ENCODE measurements around the gene ACBD6.
"Not testable (repeated sequence)": the region's sequence is repeated elsewhere in the genome, so short reads cannot be mapped to it uniquely, and the experiment has no call there.

Gene ACBD6

GRCh38 chr1:180488661-180489060, 13.7 kb downstream of the ACBD6 start:
- DNase-seq (ENCODE audit: low spot score): no peak

DNA sequence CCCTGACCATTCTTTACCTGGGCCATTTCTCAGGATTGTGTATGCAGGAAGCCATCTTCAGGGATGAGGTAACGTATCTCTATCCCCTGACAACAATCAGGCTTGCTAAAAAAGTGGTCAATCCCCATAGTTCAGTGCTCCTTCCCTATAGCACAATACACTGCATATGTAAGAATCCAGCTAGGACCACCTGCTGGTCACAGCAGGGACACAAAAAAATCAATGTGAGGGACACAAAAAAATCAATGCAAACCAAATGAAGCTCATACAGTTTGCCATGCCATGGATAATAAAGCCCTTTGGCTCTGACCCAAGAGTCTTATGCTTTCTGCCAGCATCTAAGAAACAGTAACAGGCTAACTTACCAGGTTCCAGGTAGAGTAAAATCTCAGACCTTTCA, 16.3 kb downstream of the ACBD6 start:
- DNase-seq (ENCODE audit: low spot score): no peak

- no peak for DNase-seq (ENCODE audit: low spot score)
These were observed 17.9 kb downstream of the ACBD6 start for GRCh38 chr1:180484490-180484889.

DNA sequence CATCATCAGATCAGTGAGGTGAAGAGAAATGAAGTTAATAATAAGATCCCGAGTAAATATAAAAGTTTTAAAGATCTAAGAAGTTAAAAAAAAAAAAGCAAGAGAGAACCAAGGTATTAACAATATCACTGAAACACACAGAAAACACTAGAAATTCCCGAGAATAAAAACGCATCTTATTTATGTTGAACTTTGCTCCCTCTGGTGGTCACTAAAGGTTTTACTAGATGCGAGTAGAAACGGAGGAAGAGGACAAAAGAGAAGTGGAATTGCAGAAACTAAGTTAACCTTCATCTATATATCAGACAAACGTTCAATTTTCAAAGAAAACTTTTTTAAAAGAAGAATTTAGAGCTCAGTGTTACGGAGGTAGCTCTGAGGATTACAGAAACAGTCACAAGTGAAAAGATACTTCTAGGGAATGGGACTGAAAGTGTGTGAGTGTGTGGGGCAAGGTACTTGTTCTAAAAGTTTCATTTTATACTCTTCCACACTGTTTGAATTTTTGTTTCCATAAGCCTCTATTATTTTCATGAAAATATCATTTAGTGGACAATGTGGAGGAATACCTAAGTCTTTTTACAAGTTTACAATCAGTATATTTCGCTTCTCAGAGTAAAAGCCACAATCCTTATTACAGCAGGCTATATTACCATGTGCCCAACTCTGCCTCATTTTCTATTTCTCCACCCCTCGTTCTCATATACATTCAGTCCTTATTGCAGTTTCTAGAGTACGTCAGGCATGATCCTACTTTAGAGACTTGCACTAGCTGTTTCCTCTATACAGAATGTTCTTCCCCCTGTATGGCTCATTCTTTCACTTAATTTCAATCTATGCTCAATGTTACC, 19.7 kb downstream of the ACBD6 start:
- peak; percentile 77 for DNase-seq (ENCODE audit: low spot score)

DNA sequence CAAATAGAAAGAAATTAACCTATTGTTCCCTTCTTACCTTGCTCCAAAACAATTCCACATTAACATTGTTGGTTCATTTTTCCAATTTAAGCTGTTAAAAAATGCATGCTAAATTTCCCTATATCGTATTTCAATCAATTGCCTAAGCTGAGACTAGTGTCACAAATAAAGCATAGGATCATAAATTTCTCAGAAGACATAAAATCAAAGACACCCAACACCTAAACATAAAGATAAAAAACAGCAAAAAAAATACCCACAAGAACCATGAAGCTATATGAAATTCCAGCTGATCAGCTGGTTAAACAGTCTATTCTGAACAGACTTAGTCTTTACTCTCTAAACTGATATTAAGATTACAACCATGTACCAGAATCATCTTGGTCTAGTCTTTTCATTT, 32.3 kb downstream of the ACBD6 start:
- no peak for DNase-seq (ENCODE audit: low spot score)

DNA sequence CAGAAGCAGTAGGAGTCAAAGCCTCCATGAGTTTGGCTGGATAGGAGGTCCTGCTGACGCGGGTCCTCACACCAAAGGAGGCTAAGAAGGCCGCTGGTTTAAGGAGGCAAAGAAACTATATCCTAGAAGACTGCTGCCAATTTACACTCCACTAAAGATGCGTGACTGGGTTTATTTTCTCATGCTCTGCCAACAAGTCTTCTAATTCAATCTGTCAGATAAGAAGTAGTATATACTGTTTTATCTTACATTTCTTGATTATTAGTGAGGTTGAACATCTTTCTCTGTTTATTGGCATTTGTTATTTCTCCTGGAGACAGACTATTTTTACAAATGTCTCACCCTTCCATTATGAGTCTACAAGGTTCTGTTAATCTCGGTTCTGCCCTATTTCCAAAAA, 34.1 kb downstream of the ACBD6 start:
- no peak for DNase-seq (ENCODE audit: low spot score)

DNA sequence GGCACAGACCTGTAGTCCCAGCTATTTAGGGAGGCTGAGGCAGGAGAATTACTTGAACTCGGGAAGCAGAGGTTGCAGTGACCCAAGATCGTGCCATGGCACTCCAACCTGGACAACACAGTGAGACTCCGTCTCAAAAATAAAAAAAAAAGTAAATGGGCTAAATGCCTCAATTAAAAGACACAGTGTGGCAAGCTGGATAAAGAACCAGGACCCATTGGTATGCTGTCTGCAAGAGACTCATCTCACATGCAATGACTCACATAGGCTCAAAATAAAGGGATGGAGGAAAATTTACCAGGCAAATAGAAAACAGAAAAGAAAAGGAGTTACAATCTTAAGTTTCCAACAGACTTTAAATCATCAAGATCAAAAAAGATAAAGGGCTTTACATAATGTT, 40.3 kb downstream of the ACBD6 start:
- no peak for DNase-seq (ENCODE audit: low spot score)

GRCh38 chr1:180461682-180462081, 40.7 kb downstream of the ACBD6 start:
- DNase-seq (ENCODE audit: low spot score): not testable (repeated sequence)

DNA sequence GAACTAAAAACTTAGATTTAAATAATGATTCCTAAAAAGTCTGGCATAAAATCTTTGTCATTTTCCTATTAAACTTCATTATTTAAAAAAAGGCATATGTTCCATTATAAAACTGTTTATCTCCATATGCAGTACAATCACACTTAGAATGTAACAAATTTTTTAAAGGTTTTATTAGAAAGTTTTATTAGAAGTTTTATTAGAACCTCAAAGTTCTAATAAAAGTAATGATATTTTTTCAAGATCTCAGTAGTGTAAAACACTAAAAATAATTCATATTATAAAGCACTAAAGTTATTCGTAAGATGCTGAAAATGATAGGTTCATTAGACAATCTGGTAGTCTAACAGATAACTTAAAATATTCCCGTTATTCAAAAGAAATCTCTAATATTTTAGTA, 43.6 kb downstream of the ACBD6 start:
- no peak for DNase-seq (ENCODE audit: low spot score)

GRCh38 chr1:180456191-180456590, 46.2 kb downstream of the ACBD6 start:
- no peak for DNase-seq (ENCODE audit: low spot score)

DNA sequence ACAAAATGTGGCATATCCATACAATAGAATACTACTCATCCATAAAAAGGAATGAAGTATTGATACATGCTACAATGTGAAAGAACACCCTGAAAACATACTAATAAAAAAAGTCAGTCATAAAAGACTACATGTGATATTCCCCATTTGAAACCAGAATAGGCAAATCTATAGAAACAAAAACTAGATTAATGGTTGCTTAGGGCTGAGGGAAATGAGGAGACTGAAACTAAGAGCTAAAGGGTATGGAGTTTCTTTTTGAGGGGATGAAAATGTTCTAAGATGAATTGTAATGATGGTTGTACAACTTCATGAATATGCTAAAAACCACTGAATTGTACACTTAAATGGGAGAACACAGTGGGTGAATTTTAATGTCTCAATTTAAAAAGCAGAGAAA, 50.9 kb downstream of the ACBD6 start:
- no peak for DNase-seq (ENCODE audit: low spot score)

- no peak for DNase-seq (ENCODE audit: low spot score)
These were observed 57.9 kb downstream of the ACBD6 start for GRCh38 chr1:180444522-180444921.

GRCh38 chr1:180440335-180440734, 62.0 kb downstream of the ACBD6 start:
- DNase-seq (ENCODE audit: low spot score): no peak

DNA sequence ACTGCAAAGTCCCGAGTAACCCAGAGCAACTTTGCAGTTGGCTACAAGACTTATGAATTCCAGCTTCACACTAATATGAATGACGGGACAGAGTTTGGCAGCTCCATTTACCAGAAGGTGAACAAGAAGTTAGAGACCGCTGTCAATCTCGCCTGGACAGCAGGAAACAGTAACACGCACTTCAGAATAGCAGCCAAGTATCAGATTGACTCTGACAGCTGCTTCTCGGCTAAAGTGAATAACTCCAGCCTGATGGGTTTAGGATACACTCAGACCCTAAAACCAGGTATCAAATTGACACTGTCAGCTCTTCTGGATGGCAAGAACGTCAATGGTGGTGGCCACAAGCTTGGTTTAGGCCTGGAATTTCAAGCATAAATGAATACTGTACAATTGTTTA, 66.8 kb downstream of the ACBD6 start:
- DNase-seq (ENCODE audit: low spot score): no peak

DNA sequence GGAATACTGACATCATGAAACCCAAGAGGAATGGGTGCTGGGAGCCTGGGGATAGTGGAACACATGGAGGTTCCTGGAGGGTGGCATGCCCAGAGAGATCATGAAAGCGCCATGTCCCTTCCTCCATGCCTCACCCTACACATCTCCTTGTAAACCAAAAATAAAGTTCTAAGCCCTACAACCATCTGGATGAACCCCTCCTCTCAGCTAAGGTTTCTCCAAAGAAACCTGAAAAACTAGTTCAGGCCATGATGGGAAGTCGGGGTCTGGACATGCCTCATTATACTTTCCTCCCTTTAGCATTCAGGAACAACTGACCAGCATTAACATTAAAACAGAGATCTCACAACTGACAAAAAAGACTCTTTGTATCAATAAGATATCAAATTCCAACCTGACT, 68.5 kb downstream of the ACBD6 start:
- DNase-seq (ENCODE audit: low spot score): no peak

DNA sequence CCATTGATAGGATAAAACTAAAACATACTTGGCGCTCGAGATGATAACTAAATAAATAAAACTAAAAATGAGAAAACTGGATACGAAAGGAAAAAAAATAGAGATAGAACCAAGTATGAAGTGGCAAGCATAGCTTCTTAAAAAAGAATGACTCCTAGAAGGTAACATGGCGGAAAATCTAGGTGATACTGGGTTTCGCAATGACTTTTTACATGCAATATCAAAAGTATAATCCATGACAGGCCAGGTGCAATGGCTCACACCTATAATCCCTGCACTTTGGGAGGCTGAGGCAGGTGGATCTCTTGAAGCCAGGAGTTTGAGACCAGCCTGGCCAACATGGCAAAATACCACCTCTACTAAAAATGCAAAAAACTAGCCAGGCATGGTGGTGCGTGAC, 70.7 kb downstream of the ACBD6 start:
- DNase-seq (ENCODE audit: low spot score): no peak

DNA sequence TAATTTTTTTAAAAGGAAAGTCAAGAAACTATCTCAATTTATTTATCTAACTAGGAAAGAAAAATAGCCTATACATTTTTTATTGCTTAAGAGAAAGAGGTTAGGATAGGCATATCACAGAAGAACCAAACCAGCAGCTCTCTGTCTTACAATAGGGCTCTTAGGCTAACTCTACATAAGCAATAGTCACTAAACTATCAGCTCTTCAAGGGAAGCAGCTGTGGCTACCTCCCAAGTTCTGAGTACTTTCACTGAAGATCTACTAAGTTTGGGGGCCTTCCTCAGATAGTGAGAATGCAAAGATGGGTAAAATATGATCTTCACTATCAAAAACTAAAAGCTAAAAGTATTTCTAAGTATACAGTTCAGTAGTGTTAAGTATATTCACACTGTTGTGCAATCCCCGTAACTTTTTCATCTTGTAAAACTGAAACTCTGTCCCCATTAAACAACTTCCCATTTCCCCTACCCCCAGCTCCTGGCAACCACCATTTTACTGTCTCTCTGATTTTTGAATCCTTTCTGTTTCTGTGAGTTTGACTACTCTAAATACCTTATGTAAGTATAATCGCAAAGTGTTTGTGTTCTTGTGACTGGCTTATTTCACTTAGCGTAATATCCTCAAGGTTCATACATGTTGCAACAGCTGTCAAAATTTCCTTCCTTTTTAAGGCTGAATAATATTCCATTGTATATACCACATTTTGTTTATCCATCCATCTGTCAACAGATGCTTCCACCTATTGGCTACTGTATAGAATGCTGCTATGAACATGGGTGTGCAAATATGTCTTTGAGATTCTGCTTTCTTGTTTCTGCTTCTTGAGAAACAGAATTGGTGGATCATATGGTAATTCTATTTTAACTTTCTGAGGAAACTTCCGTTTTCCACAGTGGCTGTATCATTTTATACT, 73.3 kb downstream of the ACBD6 start:
- no peak for DNase-seq (ENCODE audit: low spot score)

- DNase-seq (ENCODE audit: low spot score): no peak
These were observed 76.4 kb downstream of the ACBD6 start for GRCh38 chr1:180425952-180426351.

GRCh38 chr1:180424848-180425457, 77.4 kb downstream of the ACBD6 start:
- DNase-seq (ENCODE audit: low spot score): no peak

GRCh38 chr1:180421614-180422013, 80.8 kb downstream of the ACBD6 start:
- DNase-seq (ENCODE audit: low spot score): no peak

DNA sequence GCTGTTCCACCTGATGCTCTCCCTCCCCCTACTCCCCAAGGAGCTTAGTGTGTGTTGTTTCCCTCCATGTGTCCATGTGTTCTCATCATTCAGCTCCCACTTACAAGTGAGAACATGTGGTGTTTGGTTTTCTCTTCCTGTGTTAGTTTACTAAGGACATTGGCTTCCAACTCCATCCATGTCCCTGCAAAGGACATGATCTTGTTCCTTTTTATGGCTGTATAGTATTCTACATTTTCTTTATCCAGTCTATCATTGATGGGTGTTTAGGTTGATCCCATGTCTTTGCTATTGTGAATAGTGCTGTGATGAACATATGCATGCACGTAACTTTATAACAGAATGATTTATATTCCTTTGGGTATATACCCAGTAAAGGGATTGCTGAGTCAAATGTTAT, 81.2 kb downstream of the ACBD6 start:
- DNase-seq (ENCODE audit: low spot score): not testable (repeated sequence)

GRCh38 chr1:180415985-180416633, 86.3 kb downstream of the ACBD6 start:
- DNase-seq (ENCODE audit: low spot score): peak; percentile 13

Data from Ammon's horn (tissue), 1 donor.